Tibial nerve (tissue), 3 donors: ENCODE results near the gene RAB24.

Source experiments
- CTCF ChIP-seq, 5 experiments: fragments of 200-600 bp in 3 of 5; fragments of 450-650 bp in 2 of 5; sonication (generic) in 3 of 5; IDR thresholded peaks; one replicate each; pipeline ENCODE4 v1.5.1; 2016 to 2019; ENCODE audit warnings: antibody characterized with exemption in 5 of 5, mild to moderate bottlenecking in 3 of 5, moderate library complexity in 2 of 5
- POLR2A ChIP-seq, 2 donors: fragments of 450-650 bp; IDR thresholded peaks; one replicate each; pipeline ENCODE4 v1.6.1; 2017; ENCODE audit warnings: antibody characterized with exemption in 2 of 2, mild to moderate bottlenecking in 2 of 2, moderate library complexity in 2 of 2

GRCh38 chr5:177293819-177294581 is 9.5 kb downstream of the RAB24 start:
- no peak for TF ChIP-seq POLR2A (IDR thresholded peaks at IDR 0.05)
- TF ChIP-seq CTCF (IDR thresholded peaks at IDR 0.05), result no peak
